Erythroblast (primary cell): ENCODE measurements around the gene CFD.

Experiments used
- GATA1 ChIP-seq: IDR thresholded peaks from 2 replicates; pipeline ENCODE4 v1.6.1; 2011; ENCODE audit warnings: low read depth, mild to moderate bottlenecking, control low read depth, low read length, moderate library complexity
- POLR2A ChIP-seq: IDR thresholded peaks from 2 replicates; pipeline ENCODE4 v1.6.1; 2011; ENCODE audit warnings: mild to moderate bottlenecking, low read length

- TF ChIP-seq POLR2A = no peak
- no peak for TF ChIP-seq GATA1
Measured at GRCh38 chr19:904545-904944, 45.1 kb downstream of the CFD start.
